ENCODE results near the gene ELOVL6. TPM values are rescaled to one million over a fixed set of nuclear protein-coding genes. Genes with fewer than 3 reads are reported as not detected.
A peak's percentile ranks its signal among the peaks of the same experiment; 100 is the strongest.

ELOVL6 gene
- total RNA-seq, 1 experiment from 2014 or later = 9.5 TPM

DNA sequence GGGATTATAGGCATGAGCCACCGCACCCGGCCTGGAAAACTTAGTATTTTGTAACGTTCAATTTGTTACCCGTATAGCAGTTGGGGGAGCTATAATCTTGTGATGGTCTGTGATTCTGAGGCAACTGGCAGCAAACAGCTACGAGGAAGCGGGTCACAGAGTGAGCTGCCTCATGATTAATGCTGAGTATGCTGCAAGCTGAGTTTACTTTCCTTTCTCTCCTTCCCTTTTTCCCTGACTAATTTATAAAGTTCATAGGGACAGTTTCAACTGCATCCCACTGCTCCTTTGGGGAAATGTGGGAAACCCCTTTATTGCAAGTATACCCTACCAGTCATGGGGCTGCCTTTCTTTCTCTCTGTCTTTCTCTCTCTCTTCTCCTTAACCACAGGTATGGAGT is 17.7 kb upstream of the ELOVL6 start:
- no peak for DNase-seq
- Mint-ChIP-seq H3K36me3 (ENCODE audit: insufficient read depth, unreplicated experiment) (no peaks in the 10 kb centered on the region), H3K9me3 (ENCODE audit: unreplicated experiment) (peaks cover 14% of the 10 kb centered on the region), H3K4me1 (ENCODE audit: low read depth, unreplicated experiment) (no peaks in the 10 kb centered on the region), H3K27me3 (ENCODE audit: insufficient read depth, unreplicated experiment) (no peaks in the 10 kb centered on the region), H3K27ac (ENCODE audit: unreplicated experiment) (no peak overlapping the region), H3K4me3 (ENCODE audit: unreplicated experiment) (no peak overlapping the region)
- intact Hi-C loops (cut with micrococcal nuclease; ENCODE audit: unreplicated experiment) = no loop called here
- POLR2A ChIA-PET = no interaction called here
- Histone ChIP-seq H3K4me3 (ENCODE audit: low read depth, low read length) (no peak overlapping the region), H3K27me3 (replicated peaks; ENCODE audit: control insufficient read depth, insufficient read depth, low read length) (no peaks in the 10 kb centered on the region), H3K9me3 (no peaks in the 10 kb centered on the region; the same call in 1 of the 2 replicates), H3K36me3 (ENCODE audit: control insufficient read depth, insufficient read depth, low read length) (no peaks in the 10 kb centered on the region), H3K4me1 (no peaks in the 10 kb centered on the region)
- no TSS peak for BruUV-seq (replicated peaks)
- TF ChIP-seq, protein P1, sequence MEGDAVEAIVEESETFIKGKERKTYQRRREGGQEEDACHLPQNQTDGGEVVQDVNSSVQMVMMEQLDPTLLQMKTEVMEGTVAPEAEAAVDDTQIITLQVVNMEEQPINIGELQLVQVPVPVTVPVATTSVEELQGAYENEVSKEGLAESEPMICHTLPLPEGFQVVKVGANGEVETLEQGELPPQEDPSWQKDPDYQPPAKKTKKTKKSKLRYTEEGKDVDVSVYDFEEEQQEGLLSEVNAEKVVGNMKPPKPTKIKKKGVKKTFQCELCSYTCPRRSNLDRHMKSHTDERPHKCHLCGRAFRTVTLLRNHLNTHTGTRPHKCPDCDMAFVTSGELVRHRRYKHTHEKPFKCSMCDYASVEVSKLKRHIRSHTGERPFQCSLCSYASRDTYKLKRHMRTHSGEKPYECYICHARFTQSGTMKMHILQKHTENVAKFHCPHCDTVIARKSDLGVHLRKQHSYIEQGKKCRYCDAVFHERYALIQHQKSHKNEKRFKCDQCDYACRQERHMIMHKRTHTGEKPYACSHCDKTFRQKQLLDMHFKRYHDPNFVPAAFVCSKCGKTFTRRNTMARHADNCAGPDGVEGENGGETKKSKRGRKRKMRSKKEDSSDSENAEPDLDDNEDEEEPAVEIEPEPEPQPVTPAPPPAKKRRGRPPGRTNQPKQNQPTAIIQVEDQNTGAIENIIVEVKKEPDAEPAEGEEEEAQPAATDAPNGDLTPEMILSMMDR (IDR thresholded peaks at IDR 0.05; ENCODE audit: insufficient read depth in 1 of 2, low read depth in 1 of 2, low read length in 1 of 2, severe bottlenecking in 1 of 2, unreplicated experiment in 1 of 2) = no peak
- CTCF ChIA-PET = no interaction called here

- no peak overlapping the region for H3K4me3 Mint-ChIP-seq (ENCODE audit: unreplicated experiment)
- H3K9me3 Mint-ChIP-seq (ENCODE audit: unreplicated experiment) = no peaks in the 10 kb centered on the region
- no peaks in the 10 kb centered on the region for H3K27me3 Mint-ChIP-seq (ENCODE audit: insufficient read depth, unreplicated experiment)
- H3K36me3 Mint-ChIP-seq (ENCODE audit: insufficient read depth, unreplicated experiment) = no peaks in the 10 kb centered on the region
- BruUV-seq (replicated peaks) = no TSS peak
- Histone ChIP-seq H3K9me3 (no peaks in the 10 kb centered on the region), H3K27me3 (replicated peaks; ENCODE audit: control insufficient read depth, insufficient read depth, low read length) (no peaks in the 10 kb centered on the region), H3K36me3 (ENCODE audit: control insufficient read depth, insufficient read depth, low read length) (no peaks in the 10 kb centered on the region), H3K4me3 (ENCODE audit: low read depth, low read length) (no peak overlapping the region), H3K4me1 (no peaks in the 10 kb centered on the region)
- H3K4me1 Mint-ChIP-seq (ENCODE audit: low read depth, unreplicated experiment) = no peaks in the 10 kb centered on the region
- TF ChIP-seq, protein P1 (IDR thresholded peaks at IDR 0.05; ENCODE audit: insufficient read depth in 1 of 2, low read depth in 1 of 2, low read length in 1 of 2, severe bottlenecking in 1 of 2, unreplicated experiment in 1 of 2) = no peak
- POLR2A ChIA-PET = no interaction called here
- no peak for DNase-seq
- intact Hi-C loops (cut with micrococcal nuclease; ENCODE audit: unreplicated experiment) = loop anchor here (1.0 to 5.0 kb wide), 3 partner anchors 161 to 306 kb away; no protein-coding TSS in a partner anchor
- CTCF ChIA-PET = no interaction called here
- H3K27ac Mint-ChIP-seq (ENCODE audit: unreplicated experiment) = no peak overlapping the region
Observed at GRCh38 chr4:110211770-110212061, 13.3 kb upstream of the ELOVL6 start.

- H3K4me1 ChIP-seq = no peaks in the 10 kb centered on the region
- H3K4me1 Mint-ChIP-seq (ENCODE audit: low read depth, unreplicated experiment) = no peaks in the 10 kb centered on the region
- TF ChIP-seq, protein P1 (IDR thresholded peaks at IDR 0.05; ENCODE audit: insufficient read depth in 1 of 2, low read depth in 1 of 2, low read length in 1 of 2, severe bottlenecking in 1 of 2, unreplicated experiment in 1 of 2) = peak; percentile 49 to 79
- BruUV-seq (replicated peaks) = no TSS peak
- no peaks in the 10 kb centered on the region for H3K36me3 ChIP-seq (ENCODE audit: control insufficient read depth, insufficient read depth, low read length)
- H3K36me3 Mint-ChIP-seq (ENCODE audit: insufficient read depth, unreplicated experiment) = no peaks in the 10 kb centered on the region
- H3K27me3 ChIP-seq (replicated peaks; ENCODE audit: control insufficient read depth, insufficient read depth, low read length) = no peaks in the 10 kb centered on the region
- H3K9me3 ChIP-seq = no peaks in the 10 kb centered on the region
- no peak overlapping the region for H3K27ac Mint-ChIP-seq (ENCODE audit: unreplicated experiment)
- intact Hi-C loops (cut with micrococcal nuclease; ENCODE audit: unreplicated experiment) = loop anchor here (1.0 to 5.0 kb wide), 3 partner anchors 161 to 306 kb away; no protein-coding TSS in a partner anchor
- H3K27me3 Mint-ChIP-seq (ENCODE audit: insufficient read depth, unreplicated experiment) = no peaks in the 10 kb centered on the region
- CTCF ChIA-PET = interaction anchor here (0.6 kb wide), 1 partner anchor 15 kb away, joined by 3 read pairs; no protein-coding TSS in a partner anchor
- POLR2A ChIA-PET = no interaction called here
- no peaks in the 10 kb centered on the region for H3K9me3 Mint-ChIP-seq (ENCODE audit: unreplicated experiment)
- peak; percentile 32 to 36 for DNase-seq
- H3K4me3 ChIP-seq (ENCODE audit: low read depth, low read length) = no peak overlapping the region
- no peak overlapping the region for H3K4me3 Mint-ChIP-seq (ENCODE audit: unreplicated experiment)
Observed at GRCh38 chr4:110211007-110211769, 12.8 kb upstream of the ELOVL6 start.

Measured in Caco-2 (cell line).